ENCODE data around the gene NEURL1B. TPM values are rescaled to one million over a fixed set of nuclear protein-coding genes. Genes with fewer than 3 reads are reported as not detected.

NEURL1B gene
- total and polyA plus RNA-seq, 8 donors: 2.8 to 7.8 (median 3.9) TPM

GRCh38 chr5:172594431-172594830, 46.6 kb upstream of the NEURL1B start:
- Histone ChIP-seq H3K4me3 (no peak overlapping the region), H3K9me3 (no peaks in the 10 kb centered on the region), H3K36me3 (no peaks in the 10 kb centered on the region), H3K27ac (no peak overlapping the region), H3K27me3 (no peaks in the 10 kb centered on the region), H3K4me1 (no peaks in the 10 kb centered on the region)
- FAIRE-seq (no peak), DNase-seq (no peak), ATAC-seq (no peak)
- no peak for TF ChIP-seq CTCF (IDR thresholded peaks at IDR 0.05)
- intact Hi-C loops (cut with DNase I): no loop called here
- 90 to 92% methylated on average over 8 of the region's 8 CpGs for WGBS, 2 donors

GRCh38 chr5:172594867-172595466, 46.1 kb upstream of the NEURL1B start:
- intact Hi-C loops (cut with DNase I): no loop called here
- no peaks in the 10 kb centered on the region for H3K9me3 ChIP-seq
- no peak for DNase-seq
- H3K4me3 ChIP-seq: no peak overlapping the region
- H3K27me3 ChIP-seq: no peaks in the 10 kb centered on the region
- no peaks in the 10 kb centered on the region for H3K4me1 ChIP-seq
- H3K27ac ChIP-seq: no peak overlapping the region
- no peaks in the 10 kb centered on the region for H3K36me3 ChIP-seq
- WGBS, 2 donors: 88 to 90% methylated on average over 9 of the region's 9 CpGs
- no peak for ATAC-seq
- FAIRE-seq: no peak
- TF ChIP-seq CTCF (IDR thresholded peaks at IDR 0.05): no peak

GRCh38 chr5:172595596-172596455, 45.2 kb upstream of the NEURL1B start:
- Histone ChIP-seq H3K9me3 (no peaks in the 10 kb centered on the region), H3K27me3 (no peaks in the 10 kb centered on the region), H3K4me1 (no peaks in the 10 kb centered on the region), H3K4me3 (no peak overlapping the region), H3K27ac (no peak overlapping the region), H3K36me3 (no peaks in the 10 kb centered on the region)
- DNase-seq (no peak), FAIRE-seq (no peak), ATAC-seq (no peak)
- no peak for TF ChIP-seq CTCF (IDR thresholded peaks at IDR 0.05)
- intact Hi-C loops (cut with DNase I): no loop called here
- WGBS, 2 donors: 84% methylated on average over 14 of the region's 14 CpGs

- no peaks in the 10 kb centered on the region for H3K4me1 ChIP-seq
- ATAC-seq: no peak
- 92 to 93% methylated on average over 7 of the region's 7 CpGs for WGBS, 2 donors
- FAIRE-seq: no peak
- no peak for DNase-seq
- intact Hi-C loops (cut with DNase I): no loop called here
- no peaks in the 10 kb centered on the region for H3K27me3 ChIP-seq
- no peaks in the 10 kb centered on the region for H3K9me3 ChIP-seq
- TF ChIP-seq CTCF (IDR thresholded peaks at IDR 0.05): no peak
- no peak overlapping the region for H3K27ac ChIP-seq
- no peak overlapping the region for H3K4me3 ChIP-seq
- H3K36me3 ChIP-seq: no peaks in the 10 kb centered on the region
These were observed 44.3 kb upstream of the NEURL1B start for GRCh38 chr5:172596638-172597231.

Measured in pancreas (tissue), 10 donors.